Measurements from ENCODE around the gene IRF2BP1.

IRF2BP1 gene

GRCh38 chr19:45887200-45887710 lies 1.3 kb upstream of the IRF2BP1 start:
- H3K27me3 ChIP-seq (replicated peaks in 2 of 5; ENCODE audit: control insufficient read depth in 4 of 5, insufficient read depth in 5 of 5, low read length in 4 of 5), result no peaks in the 10 kb centered on the region
- H3K9me3 ChIP-seq (ENCODE audit: control extremely low read depth in 1 of 5, control insufficient read depth in 4 of 5, insufficient read depth in 2 of 5, low read depth in 1 of 5, low read length in 4 of 5), result no peaks in the 10 kb centered on the region
- no peak for DNase-seq
- WGBS (ENCODE audit: insufficient coverage), result 83% methylated on average over 6 of the region's 10 CpGs
- peak overlapping the region; percentile 87 to 96 for H3K27ac ChIP-seq (ENCODE audit: insufficient read depth in 1 of 2, low read depth in 1 of 2, low read length in 2 of 2, poor library complexity in 1 of 2, severe bottlenecking in 2 of 2)
- CTCF ChIA-PET, result interaction anchor here (1.3 to 10.4 kb wide), 2 partner anchors 20 to 32 kb away, joined by 3 to 132 read pairs; partner anchors contain the start of genes FOXA3 and SYMPK
- H3K4me3 ChIP-seq (ENCODE audit: control insufficient read depth in 1 of 7, extremely low read depth in 1 of 7, insufficient read depth in 4 of 7, low read depth in 2 of 7, low read length in 6 of 7), result peak overlapping the region in 5 of 7 experiments; percentile 64 to 89 (median 80)
- peaks cover 0 to 41% (median 38%) of the 10 kb centered on the region in 4 experiments for H3K4me1 ChIP-seq (ENCODE audit: control extremely low read depth in 1 of 4, control insufficient read depth in 4 of 4, insufficient read depth in 4 of 4, low read length in 3 of 4)
- POLR2A ChIA-PET, result no interaction called here
- H3K36me3 ChIP-seq (ENCODE audit: control insufficient read depth in 4 of 4, insufficient read depth in 4 of 4, low read length in 3 of 4), result peaks cover 0 to 17% (median 6%) of the 10 kb centered on the region in 4 experiments

DNA sequence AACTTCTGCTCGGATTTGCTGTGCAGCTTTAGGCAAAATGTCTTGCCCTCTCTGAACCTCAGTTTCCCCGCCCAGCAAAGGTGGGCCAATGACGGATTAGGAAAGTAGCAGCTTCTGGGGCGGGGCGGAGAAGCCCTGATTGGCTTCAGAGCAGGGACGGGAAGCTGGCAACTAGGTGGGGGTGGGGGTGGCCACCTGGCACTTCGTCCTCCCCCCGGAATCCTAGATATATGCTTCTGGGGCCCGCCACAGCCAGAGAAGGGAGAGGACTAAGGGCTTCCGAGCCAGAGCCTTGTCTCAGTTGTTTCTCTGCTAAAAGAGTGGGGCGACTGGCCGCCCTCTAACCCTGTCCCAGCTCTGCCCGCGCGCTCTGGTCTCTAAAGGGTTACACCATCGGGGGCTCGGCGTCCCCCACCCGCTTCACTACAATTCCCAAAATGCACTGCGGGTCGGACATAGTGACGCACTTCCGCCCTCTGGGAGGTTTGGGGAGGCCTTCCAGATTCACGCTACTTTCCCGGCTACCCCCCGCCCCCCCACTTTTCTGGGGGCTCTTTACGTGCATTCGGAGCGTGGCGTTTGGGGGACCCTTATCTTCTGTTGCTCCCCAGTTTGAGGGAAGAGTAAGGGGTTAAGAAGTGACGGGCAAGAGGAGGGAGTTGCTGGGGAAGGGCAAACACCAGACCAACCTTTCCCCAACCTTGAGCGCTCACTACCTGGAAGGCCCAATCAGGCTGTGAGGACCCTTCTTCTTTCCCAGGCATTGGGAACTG lies 672 bp upstream of the IRF2BP1 start:
- peak; percentile 93 to 94 (median 94) for DNase-seq
- 4% methylated on average over 23 of the region's 32 CpGs for WGBS (ENCODE audit: insufficient coverage)

GRCh38 chr19:45884682-45885555 lies 1.0 kb downstream of the IRF2BP1 start:
- peaks cover 0 to 44% (median 41%) of the 10 kb centered on the region in 4 experiments for H3K4me1 ChIP-seq (ENCODE audit: control extremely low read depth in 1 of 4, control insufficient read depth in 4 of 4, insufficient read depth in 4 of 4, low read length in 3 of 4)

More for the DNA sequence above, 672 bp upstream of the IRF2BP1 start:
- no peaks in the 10 kb centered on the region for H3K9me3 ChIP-seq (ENCODE audit: control extremely low read depth in 1 of 5, control insufficient read depth in 4 of 5, insufficient read depth in 2 of 5, low read depth in 1 of 5, low read length in 4 of 5)
- CTCF ChIA-PET, result interaction anchor here (0.6 to 10.4 kb wide), 5 partner anchors 19 to 193 kb away, joined by 3 to 132 read pairs (median 5); partner anchors contain the start of genes FOXA3, SIX5 and SYMPK
- POLR2A ChIA-PET, result interaction anchor here (0.6 to 1.0 kb wide), 2 partner anchors 23 to 104 kb away, joined by 3 to 6 read pairs; partner anchors contain the start of gene SYMPK
- H3K27me3 ChIP-seq (replicated peaks in 2 of 5; ENCODE audit: control insufficient read depth in 4 of 5, insufficient read depth in 5 of 5, low read length in 4 of 5), result no peaks in the 10 kb centered on the region
- H3K27ac ChIP-seq (ENCODE audit: insufficient read depth in 1 of 2, low read depth in 1 of 2, low read length in 2 of 2, poor library complexity in 1 of 2, severe bottlenecking in 2 of 2), result peak overlapping the region; percentile 87 to 96
- H3K4me3 ChIP-seq (ENCODE audit: control insufficient read depth in 1 of 7, extremely low read depth in 1 of 7, insufficient read depth in 4 of 7, low read depth in 2 of 7, low read length in 6 of 7), result peak overlapping the region; percentile 54 to 89 (median 80)
- H3K4me1 ChIP-seq (ENCODE audit: control extremely low read depth in 1 of 4, control insufficient read depth in 4 of 4, insufficient read depth in 4 of 4, low read length in 3 of 4), result peaks cover 0 to 44% (median 40%) of the 10 kb centered on the region in 4 experiments
- H3K36me3 ChIP-seq (ENCODE audit: control insufficient read depth in 4 of 4, insufficient read depth in 4 of 4, low read length in 3 of 4), result peaks cover 0 to 15% (median 5%) of the 10 kb centered on the region in 4 experiments

GRCh38 chr19:45883881-45884681 lies 1.9 kb downstream of the IRF2BP1 start:
- no peak for DNase-seq
- 97% methylated on average over 56 of the region's 57 CpGs for WGBS (ENCODE audit: insufficient coverage)
- ChIA-PET CTCF (interaction anchor here (0.6 to 10.4 kb wide), 6 partner anchors 8 to 115 kb away, joined by 3 to 132 read pairs (median 4); partner anchors contain the start of genes FOXA3, SIX5 and SYMPK), POLR2A (no interaction called here)
- H3K4me1 ChIP-seq (ENCODE audit: control extremely low read depth in 1 of 4, control insufficient read depth in 4 of 4, insufficient read depth in 4 of 4, low read length in 3 of 4), result peaks cover 0 to 51% (median 47%) of the 10 kb centered on the region in 4 experiments
- no peaks in the 10 kb centered on the region for H3K9me3 ChIP-seq (ENCODE audit: control extremely low read depth in 1 of 5, control insufficient read depth in 4 of 5, insufficient read depth in 2 of 5, low read depth in 1 of 5, low read length in 4 of 5)
- H3K27me3 ChIP-seq (replicated peaks in 2 of 5; ENCODE audit: control insufficient read depth in 4 of 5, insufficient read depth in 5 of 5, low read length in 4 of 5), result no peaks in the 10 kb centered on the region
- no peak overlapping the region for H3K27ac ChIP-seq (ENCODE audit: insufficient read depth in 1 of 2, low read depth in 1 of 2, low read length in 2 of 2, poor library complexity in 1 of 2, severe bottlenecking in 2 of 2)
- peak overlapping the region in 1 of 7 experiments; percentile 16 for H3K4me3 ChIP-seq (ENCODE audit: control insufficient read depth in 1 of 7, extremely low read depth in 1 of 7, insufficient read depth in 4 of 7, low read depth in 2 of 7, low read length in 6 of 7)
- peaks cover 0 to 7% (median 3%) of the 10 kb centered on the region in 4 experiments for H3K36me3 ChIP-seq (ENCODE audit: control insufficient read depth in 4 of 4, insufficient read depth in 4 of 4, low read length in 3 of 4)

More at GRCh38 chr19:45884682-45885555, 1.0 kb downstream of the IRF2BP1 start:
- POLR2A ChIA-PET, result interaction anchor here (0.7 kb wide), 1 partner anchor 18 kb away, joined by 3 read pairs; the partner anchor contains the start of gene MYPOP
- Histone ChIP-seq H3K36me3 (ENCODE audit: control insufficient read depth in 4 of 4, insufficient read depth in 4 of 4, low read length in 3 of 4) (peaks cover 0 to 9% (median 3%) of the 10 kb centered on the region in 4 experiments), H3K27ac (ENCODE audit: insufficient read depth in 1 of 2, low read depth in 1 of 2, low read length in 2 of 2, poor library complexity in 1 of 2, severe bottlenecking in 2 of 2) (peak overlapping the region in 1 of 2 experiments; percentile 96), H3K9me3 (ENCODE audit: control extremely low read depth in 1 of 5, control insufficient read depth in 4 of 5, insufficient read depth in 2 of 5, low read depth in 1 of 5, low read length in 4 of 5) (no peaks in the 10 kb centered on the region), H3K27me3 (replicated peaks in 2 of 5; ENCODE audit: control insufficient read depth in 4 of 5, insufficient read depth in 5 of 5, low read length in 4 of 5) (no peaks in the 10 kb centered on the region), H3K4me3 (ENCODE audit: control insufficient read depth in 1 of 7, extremely low read depth in 1 of 7, insufficient read depth in 4 of 7, low read depth in 2 of 7, low read length in 6 of 7) (peak overlapping the region; percentile 54 to 89 (median 80))
- peak in 2 of 3 donors; percentile 43 to 60 for DNase-seq
- CTCF ChIA-PET, result interaction anchor here (0.6 to 10.4 kb wide), 5 partner anchors 10 to 116 kb away, joined by 3 to 132 read pairs (median 5); partner anchors contain the start of genes FOXA3, SIX5 and SYMPK
- WGBS (ENCODE audit: insufficient coverage), result 72% methylated on average over 72 of the region's 72 CpGs

GRCh38 chr19:45883586-45883880 lies 2.4 kb downstream of the IRF2BP1 start:
- no peak overlapping the region for H3K27ac ChIP-seq (ENCODE audit: insufficient read depth in 1 of 2, low read depth in 1 of 2, low read length in 2 of 2, poor library complexity in 1 of 2, severe bottlenecking in 2 of 2)
- peak overlapping the region in 1 of 7 experiments; percentile 16 for H3K4me3 ChIP-seq (ENCODE audit: control insufficient read depth in 1 of 7, extremely low read depth in 1 of 7, insufficient read depth in 4 of 7, low read depth in 2 of 7, low read length in 6 of 7)
- DNase-seq, result no peak
- ChIA-PET POLR2A (no interaction called here), CTCF (interaction anchor here (0.6 to 10.4 kb wide), 6 partner anchors 9 to 114 kb away, joined by 3 to 132 read pairs (median 4); partner anchors contain the start of genes FOXA3, SIX5 and SYMPK)
- H3K36me3 ChIP-seq (ENCODE audit: control insufficient read depth in 4 of 4, insufficient read depth in 4 of 4, low read length in 3 of 4), result peaks cover 0 to 7% (median 3%) of the 10 kb centered on the region in 4 experiments
- no peaks in the 10 kb centered on the region for H3K9me3 ChIP-seq (ENCODE audit: control extremely low read depth in 1 of 5, control insufficient read depth in 4 of 5, insufficient read depth in 2 of 5, low read depth in 1 of 5, low read length in 4 of 5)
- peaks cover 0 to 56% (median 52%) of the 10 kb centered on the region in 4 experiments for H3K4me1 ChIP-seq (ENCODE audit: control extremely low read depth in 1 of 4, control insufficient read depth in 4 of 4, insufficient read depth in 4 of 4, low read length in 3 of 4)
- WGBS (ENCODE audit: insufficient coverage), result 0% methylated on average over 1 of the region's 5 CpGs
- no peaks in the 10 kb centered on the region for H3K27me3 ChIP-seq (replicated peaks in 2 of 5; ENCODE audit: control insufficient read depth in 4 of 5, insufficient read depth in 5 of 5, low read length in 4 of 5)

All from common myeloid progenitor, CD34-positive (primary cell).